Measurements from ENCODE around the gene LRBA.

DNA sequence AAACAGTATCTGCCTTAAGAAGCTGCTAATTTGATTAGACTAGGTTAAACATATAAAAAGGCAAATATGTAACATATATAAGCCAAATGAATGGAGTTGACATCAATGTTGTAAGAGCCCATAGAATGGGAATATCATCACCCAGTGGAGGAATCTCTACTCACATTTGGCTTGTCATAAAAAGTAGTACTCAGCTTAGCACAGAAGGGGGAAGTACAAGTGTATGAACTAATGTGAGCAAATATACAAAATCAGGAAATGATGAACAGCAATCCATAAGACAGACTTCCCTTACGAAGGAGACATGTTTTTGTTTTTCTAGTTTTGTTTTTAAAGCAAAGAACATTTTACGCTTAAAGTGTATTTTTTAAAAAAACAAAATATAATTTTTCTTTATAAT lies 358.2 kb downstream of the LRBA start:
- no peak for TF ChIP-seq EZH2 (IDR thresholded peaks at IDR 0.05; ENCODE audit: borderline replicate concordance, low read depth, low read length, severe bottlenecking)
- TF ChIP-seq, protein P1, sequence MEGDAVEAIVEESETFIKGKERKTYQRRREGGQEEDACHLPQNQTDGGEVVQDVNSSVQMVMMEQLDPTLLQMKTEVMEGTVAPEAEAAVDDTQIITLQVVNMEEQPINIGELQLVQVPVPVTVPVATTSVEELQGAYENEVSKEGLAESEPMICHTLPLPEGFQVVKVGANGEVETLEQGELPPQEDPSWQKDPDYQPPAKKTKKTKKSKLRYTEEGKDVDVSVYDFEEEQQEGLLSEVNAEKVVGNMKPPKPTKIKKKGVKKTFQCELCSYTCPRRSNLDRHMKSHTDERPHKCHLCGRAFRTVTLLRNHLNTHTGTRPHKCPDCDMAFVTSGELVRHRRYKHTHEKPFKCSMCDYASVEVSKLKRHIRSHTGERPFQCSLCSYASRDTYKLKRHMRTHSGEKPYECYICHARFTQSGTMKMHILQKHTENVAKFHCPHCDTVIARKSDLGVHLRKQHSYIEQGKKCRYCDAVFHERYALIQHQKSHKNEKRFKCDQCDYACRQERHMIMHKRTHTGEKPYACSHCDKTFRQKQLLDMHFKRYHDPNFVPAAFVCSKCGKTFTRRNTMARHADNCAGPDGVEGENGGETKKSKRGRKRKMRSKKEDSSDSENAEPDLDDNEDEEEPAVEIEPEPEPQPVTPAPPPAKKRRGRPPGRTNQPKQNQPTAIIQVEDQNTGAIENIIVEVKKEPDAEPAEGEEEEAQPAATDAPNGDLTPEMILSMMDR (IDR thresholded peaks at IDR 0.05; ENCODE audit: extremely low read depth in 1 of 2, insufficient read depth in 1 of 2, low read depth in 1 of 2, low read length in 2 of 2), result no peak
- TF ChIP-seq POLR2A (IDR thresholded peaks at IDR 0.05; ENCODE audit: low read depth, low read length), result no peak
- TF ChIP-seq POLR2AphosphoS5 (IDR thresholded peaks at IDR 0.05; ENCODE audit: insufficient read depth, low read depth, low read length), result no peak
- no peak for TF ChIP-seq GATA2 (IDR thresholded peaks at IDR 0.05; ENCODE audit: insufficient read depth, insufficient read length, low read depth, low read length)
- TF ChIP-seq, protein P2, sequence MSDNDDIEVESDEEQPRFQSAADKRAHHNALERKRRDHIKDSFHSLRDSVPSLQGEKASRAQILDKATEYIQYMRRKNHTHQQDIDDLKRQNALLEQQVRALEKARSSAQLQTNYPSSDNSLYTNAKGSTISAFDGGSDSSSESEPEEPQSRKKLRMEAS (IDR thresholded peaks at IDR 0.05; ENCODE audit: insufficient read depth, insufficient read length), result no peak
